Stimulated activated CD8-positive, alpha-beta memory T cell treated with anti-CD3 and anti-CD28 coated beads, Interleukin-7, amount 100 ng/mL, for 48 hours (primary cell): ENCODE data around the gene NUP93.
A peak's percentile ranks its signal among the peaks of the same experiment; 100 is the strongest.
"Not testable (repeated sequence)": the region's sequence is repeated elsewhere in the genome, so short reads cannot be mapped to it uniquely, and the experiment has no call there.

Source experiments
- DNase-seq, 2 donors: peaks; one replicate each; pipeline ENCODE4 v3.0.0-alpha.2; 2020; ENCODE audit warnings: low read depth in 1 of 2; ENCODE audit errors: extremely low read depth in 1 of 2

NUP93 gene

GRCh38 chr16:56865394-56866062 lies 135.6 kb downstream of the NUP93 start:
- DNase-seq, result no peak

DNA sequence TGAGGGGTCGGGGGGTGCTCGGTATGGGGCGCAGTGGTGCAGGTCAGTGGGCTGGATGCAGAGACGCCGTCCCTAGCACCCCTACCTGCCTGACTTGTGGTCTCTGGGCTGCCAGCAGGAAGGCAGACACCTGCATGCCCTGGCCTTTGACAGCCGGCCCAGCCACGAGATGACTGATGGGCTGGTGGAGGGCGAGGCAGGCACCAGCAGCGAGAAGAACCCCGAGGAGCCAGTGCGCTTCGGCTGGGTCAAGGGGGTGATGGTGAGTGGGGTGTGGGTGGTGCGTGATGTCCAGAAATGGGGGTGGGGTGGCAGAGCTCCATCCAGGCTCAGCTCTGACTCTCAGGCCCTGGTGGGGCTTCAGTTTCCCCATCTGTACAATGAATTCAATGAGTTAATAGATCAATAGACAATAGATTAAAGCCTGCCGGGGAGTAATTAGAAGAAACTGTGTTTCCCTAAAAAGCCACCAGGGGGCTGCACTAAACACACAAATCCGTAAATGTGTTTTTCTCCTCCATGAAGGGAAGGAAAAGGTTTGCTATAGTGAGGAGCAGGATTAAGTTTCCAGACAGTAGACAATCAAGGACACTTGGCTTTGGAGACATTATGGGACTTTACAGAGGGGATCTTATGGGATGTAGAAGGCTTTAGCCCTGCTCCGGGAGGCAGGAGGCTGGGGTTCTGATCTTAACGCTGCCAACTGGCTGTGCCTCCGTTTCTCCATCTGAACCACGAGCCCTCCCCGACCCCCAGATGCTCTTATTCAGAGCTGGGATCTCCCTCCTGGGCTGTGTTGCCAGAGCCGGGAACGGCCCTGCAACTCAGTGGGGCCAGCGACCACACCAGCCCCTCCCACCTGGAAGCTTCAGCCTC lies 137.3 kb downstream of the NUP93 start:
- no peak for DNase-seq

DNA sequence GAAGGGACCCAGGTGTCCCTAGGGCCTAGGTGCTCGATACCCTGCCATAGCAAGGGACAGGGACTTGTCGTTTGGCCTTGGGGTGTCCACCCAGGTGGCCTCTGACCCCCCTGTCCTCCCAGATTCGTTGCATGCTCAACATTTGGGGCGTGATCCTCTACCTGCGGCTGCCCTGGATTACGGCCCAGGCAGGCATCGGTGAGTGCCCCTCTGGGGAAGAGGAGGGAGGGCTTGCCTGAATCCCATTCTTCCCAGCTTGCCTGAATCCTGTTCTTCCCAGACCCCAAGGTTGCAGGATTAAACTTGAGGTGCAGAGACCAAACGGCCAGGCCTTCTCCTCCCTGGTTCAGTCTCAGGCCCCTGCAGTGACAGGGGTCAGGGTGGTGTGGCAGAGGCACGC lies 138.2 kb downstream of the NUP93 start:
- DNase-seq, result no peak

DNA sequence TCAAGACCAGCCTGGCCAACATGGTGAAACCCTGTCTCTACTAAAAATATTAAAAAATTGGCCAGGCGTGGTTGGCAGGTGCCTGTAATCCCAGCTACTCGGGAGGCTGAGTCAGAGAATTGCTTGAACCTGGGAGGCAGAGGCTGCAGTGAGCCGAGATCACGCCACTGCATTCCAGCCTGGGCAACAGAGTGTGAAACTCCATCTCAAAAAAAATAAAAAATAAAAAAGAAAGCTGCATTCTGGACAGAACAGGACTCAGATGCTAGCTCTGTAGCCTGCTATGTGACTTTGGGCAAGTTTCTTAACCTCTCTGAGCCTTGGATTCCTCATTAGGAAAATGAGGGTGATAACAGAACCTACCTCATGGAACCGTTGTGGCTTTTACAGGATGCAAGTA lies 138.8 kb downstream of the NUP93 start:
- not testable (repeated sequence) for DNase-seq

- peak in 1 of 2 donors; percentile 37 for DNase-seq
These were observed 139.8 kb downstream of the NUP93 start for GRCh38 chr16:56869513-56870275.

- DNase-seq, result no peak
These were observed 140.5 kb downstream of the NUP93 start for GRCh38 chr16:56870276-56870888.

DNA sequence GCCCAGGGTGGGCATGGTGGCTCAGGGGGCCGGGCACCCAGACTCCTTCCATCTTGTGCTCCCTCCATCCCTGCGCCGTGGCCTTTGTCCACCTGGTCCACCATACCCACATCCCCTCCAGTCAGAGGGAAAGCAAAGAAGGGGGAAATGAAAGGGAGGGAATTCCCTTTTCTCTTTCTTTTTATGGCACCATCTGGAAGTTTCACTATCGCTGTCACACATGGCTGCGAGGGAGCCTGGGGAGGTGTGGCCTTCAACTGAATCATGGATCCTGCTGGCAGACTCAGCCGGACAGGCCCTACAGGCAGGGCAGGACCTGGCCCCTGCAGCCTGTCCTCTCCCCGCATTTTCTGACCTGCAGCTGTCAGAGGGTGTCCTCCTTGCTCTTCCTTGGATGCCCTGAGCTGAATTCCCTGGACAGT lies 141.3 kb downstream of the NUP93 start:
- DNase-seq, result no peak

DNA sequence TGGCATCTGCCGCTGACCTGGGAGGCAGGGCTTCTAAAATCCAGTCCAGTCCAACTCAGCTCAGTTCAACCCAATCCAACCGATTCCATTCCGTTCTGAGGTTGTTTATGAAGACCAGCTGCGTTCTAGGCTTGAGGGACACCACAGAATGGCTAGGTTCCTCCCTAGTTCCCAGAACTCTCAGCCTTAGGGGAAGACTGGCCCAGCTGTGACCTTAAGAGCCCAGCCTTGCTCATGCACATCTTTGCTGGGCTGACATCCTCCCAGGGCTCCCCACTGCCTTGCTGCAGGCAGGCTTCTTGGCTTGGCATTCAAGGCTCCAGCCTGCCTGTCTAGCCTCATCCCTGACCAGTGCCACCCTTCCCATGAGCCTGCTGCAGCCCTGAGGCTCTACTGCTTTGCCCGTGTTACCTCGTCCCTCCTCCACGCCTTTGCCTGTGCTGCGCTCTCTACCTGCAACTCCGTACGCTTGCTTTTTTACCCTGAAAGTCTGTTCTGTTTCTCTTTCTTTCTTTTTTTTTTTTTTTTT lies 143.0 kb downstream of the NUP93 start:
- no peak for DNase-seq

GRCh38 chr16:56874800-56875199 lies 144.9 kb downstream of the NUP93 start:
- no peak for DNase-seq

GRCh38 chr16:56876048-56876447 lies 146.1 kb downstream of the NUP93 start:
- DNase-seq, result no peak

DNA sequence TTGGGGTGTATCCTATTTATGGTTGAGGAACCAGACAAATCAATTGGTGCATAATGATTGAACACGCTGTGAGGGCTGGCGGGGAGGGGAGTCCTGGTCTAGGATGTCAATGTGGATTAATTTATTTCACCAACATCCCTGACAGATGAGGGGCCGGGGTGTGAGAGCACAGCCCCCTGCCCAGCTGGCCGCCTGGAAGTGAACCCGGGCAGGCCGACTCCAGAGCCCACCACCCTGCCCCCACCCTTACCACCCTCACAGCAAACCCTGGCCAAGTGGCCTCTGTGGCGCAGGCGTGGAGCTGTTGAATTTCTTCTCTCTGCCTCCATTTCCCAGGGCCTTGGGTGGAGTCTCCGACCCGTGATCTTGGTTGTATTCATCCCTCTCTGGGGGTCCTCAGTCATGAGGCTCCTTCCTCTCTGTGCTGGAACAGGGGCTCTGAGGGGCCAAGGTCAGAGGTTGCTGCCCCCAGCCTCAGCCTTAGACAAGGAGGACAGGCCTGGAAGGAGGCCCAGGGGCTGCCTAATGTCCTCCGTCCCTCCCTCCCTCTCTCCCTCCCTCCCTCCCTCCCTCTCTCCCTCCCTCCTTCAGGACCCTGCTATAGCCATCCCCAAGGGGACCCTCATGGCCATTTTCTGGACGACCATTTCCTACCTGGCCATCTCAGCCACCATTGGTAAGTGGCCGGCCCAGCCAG lies 147.7 kb downstream of the NUP93 start:
- no peak for DNase-seq

GRCh38 chr16:56878282-56878854 lies 148.4 kb downstream of the NUP93 start:
- DNase-seq, result no peak

DNA sequence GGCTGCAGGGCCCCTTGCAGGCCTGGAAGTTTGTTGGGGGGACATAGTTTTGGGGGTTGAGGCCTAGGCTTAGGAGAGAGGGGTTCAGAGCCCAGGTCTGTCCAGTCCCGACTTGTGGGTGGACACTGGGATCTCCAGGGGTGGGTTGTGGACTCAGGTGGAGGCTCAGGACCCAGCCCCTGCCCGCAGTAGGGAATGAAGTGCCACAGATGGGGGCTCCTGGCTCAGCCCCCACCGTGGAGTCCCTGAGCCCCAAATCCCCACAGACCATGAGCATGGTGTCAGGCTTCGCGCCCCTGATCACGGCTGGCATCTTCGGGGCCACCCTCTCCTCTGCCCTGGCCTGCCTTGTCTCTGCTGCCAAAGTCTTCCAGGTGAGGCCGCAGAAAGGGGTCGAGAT lies 149.3 kb downstream of the NUP93 start:
- no peak for DNase-seq

GRCh38 chr16:56880176-56880575 lies 150.2 kb downstream of the NUP93 start:
- no peak for DNase-seq

DNA sequence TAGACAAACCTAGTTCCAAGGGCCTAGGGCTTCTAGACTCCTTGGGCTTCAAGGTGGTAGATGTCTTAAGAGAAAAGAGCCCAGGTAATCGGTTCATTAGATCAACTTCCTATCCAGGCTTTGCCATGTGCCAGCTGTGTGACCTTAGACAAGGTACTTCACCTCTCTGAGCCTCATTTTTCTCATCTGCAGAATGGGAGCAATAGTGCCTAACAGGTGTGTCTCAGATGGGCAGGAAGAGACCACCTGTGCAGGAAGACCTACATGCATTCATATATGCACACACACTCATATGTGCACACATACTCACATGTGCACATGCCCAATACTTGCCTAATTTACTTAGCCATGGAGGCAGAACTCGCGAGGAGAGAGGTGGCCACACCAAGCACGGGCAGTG lies 150.8 kb downstream of the NUP93 start:
- DNase-seq, result no peak

- no peak for DNase-seq
These were observed 152.3 kb downstream of the NUP93 start for GRCh38 chr16:56882077-56882800.

DNA sequence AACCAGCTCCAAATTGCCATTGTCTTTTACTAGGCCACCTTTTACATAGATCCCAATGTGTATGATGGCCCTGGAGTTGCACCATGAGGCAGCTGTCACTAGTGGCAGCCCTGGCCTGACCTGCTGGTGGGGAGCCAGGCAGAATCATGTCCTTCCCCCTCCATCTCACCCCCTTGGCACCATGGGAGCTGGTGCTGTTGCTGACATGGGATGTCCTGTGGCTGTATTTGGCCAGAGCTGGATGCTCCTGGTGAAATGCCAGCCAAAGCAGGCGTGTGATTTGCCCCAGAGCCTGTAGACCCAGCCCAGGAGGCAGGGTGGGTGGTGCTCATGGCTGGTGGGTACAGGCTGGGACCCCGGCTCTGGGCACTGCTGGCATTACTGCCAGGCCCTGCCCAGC lies 153.7 kb downstream of the NUP93 start:
- DNase-seq, result no peak

- no peak for DNase-seq
These were observed 154.2 kb downstream of the NUP93 start for GRCh38 chr16:56884026-56884582.

GRCh38 chr16:56884929-56885328 lies 155.0 kb downstream of the NUP93 start:
- DNase-seq, result not testable (repeated sequence)
